Activated naive CD4-positive, alpha-beta T cell treated with anti-CD3 and anti-CD28 coated beads, Interleukin-2, amount 10 ng/mL, durations not matched to agents 7 days and 5 days (primary cell): ENCODE data around the gene ST7.

Experiments
- CTCF ChIA-PET: fragments of 350-600 bp; sonication (Branson Sonifier 250); formaldehyde crosslinking; loops from one replicate; lab custom pipeline; 2021; ENCODE audit warnings: antibody characterized with exemption; lab: Charles Lee
- DNase-seq: peaks from one replicate; pipeline ENCODE4 v3.0.0-alpha.2; 2020
- H3K27ac Mint-ChIP-seq: one replicate; pipeline ENCODE4 v1.8.0; 2021; ENCODE audit warnings: mild to moderate bottlenecking, moderate library complexity, mixed read lengths
- H3K27me3 Mint-ChIP-seq: one replicate; pipeline ENCODE4 v1.8.0; 2021; ENCODE audit warnings: mild to moderate bottlenecking, mixed read lengths
- H3K36me3 Mint-ChIP-seq: one replicate; pipeline ENCODE4 v1.8.0; 2021; ENCODE audit warnings: mixed read lengths
- H3K4me1 Mint-ChIP-seq: one replicate; pipeline ENCODE4 v1.8.0; 2021; ENCODE audit warnings: mixed read lengths
- H3K4me3 Mint-ChIP-seq: one replicate; pipeline ENCODE4 v1.8.0; 2021; ENCODE audit warnings: mild to moderate bottlenecking, moderate library complexity, mixed read lengths
- H3K9me3 Mint-ChIP-seq: one replicate; pipeline ENCODE4 v1.8.0; 2021; ENCODE audit warnings: mixed read lengths

The ST7 gene

DNA sequence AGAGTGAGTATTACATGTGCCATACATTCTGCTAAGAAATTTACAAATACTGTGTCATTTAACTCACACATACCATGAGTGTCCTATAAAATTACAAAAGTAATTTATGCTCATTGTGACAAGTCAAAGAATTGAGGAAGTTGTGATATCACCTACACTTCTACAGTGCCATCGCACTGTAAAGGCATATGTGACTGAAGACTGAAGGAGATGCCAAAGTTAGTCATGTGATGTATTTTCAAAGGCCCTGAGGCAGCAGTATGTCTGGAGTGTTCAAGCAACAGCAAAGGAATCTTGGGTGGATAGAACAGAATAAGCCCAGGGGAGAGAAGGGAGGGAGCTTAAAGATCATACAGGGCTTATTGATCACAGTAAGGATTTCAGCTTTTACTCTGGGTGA, 192.8 kb downstream of the ST7 start:
- no peaks in the 10 kb centered on the region for H3K9me3 Mint-ChIP-seq
- H3K27me3 Mint-ChIP-seq: no peaks in the 10 kb centered on the region
- no peak for DNase-seq
- H3K4me1 Mint-ChIP-seq: peaks cover 5% of the 10 kb centered on the region
- no peak overlapping the region for H3K4me3 Mint-ChIP-seq
- no peaks in the 10 kb centered on the region for H3K36me3 Mint-ChIP-seq
- no peak overlapping the region for H3K27ac Mint-ChIP-seq
- CTCF ChIA-PET: interaction anchor here (1.8 kb wide), 1 partner anchor 18 kb away, joined by 6 read pairs; no protein-coding TSS in a partner anchor

GRCh38 chr7:117146511-117146910, 193.2 kb downstream of the ST7 start:
- CTCF ChIA-PET: interaction anchor here (1.8 kb wide), 1 partner anchor 19 kb away, joined by 6 read pairs; no protein-coding TSS in a partner anchor
- Mint-ChIP-seq H3K9me3 (no peaks in the 10 kb centered on the region), H3K27me3 (no peaks in the 10 kb centered on the region), H3K4me3 (no peak overlapping the region), H3K27ac (no peak overlapping the region), H3K4me1 (peaks cover 5% of the 10 kb centered on the region), H3K36me3 (no peaks in the 10 kb centered on the region)
- no peak for DNase-seq

DNA sequence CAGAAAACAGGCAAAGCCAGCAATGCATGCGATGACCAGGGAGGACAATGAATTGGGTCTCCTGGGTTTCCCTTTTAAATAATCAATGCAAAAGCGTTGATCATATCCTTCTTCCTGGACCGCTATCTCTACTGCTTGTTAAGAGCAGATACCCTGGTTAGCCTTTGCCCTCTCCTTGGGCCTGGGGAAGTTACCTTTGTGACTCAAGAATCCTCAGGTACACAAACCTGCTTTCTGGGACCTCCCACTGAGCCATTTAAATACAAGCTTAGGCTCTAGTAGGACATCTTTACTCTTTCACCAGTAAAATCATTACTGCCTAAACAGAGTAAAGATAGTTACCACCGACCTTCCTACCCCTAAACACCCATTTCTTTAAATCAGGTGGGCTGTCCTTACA, 195.7 kb downstream of the ST7 start:
- Mint-ChIP-seq H3K9me3 (no peaks in the 10 kb centered on the region), H3K27ac (no peak overlapping the region), H3K4me1 (no peaks in the 10 kb centered on the region), H3K4me3 (no peak overlapping the region), H3K27me3 (no peaks in the 10 kb centered on the region), H3K36me3 (no peaks in the 10 kb centered on the region)
- CTCF ChIA-PET: no interaction called here
- no peak for DNase-seq

DNA sequence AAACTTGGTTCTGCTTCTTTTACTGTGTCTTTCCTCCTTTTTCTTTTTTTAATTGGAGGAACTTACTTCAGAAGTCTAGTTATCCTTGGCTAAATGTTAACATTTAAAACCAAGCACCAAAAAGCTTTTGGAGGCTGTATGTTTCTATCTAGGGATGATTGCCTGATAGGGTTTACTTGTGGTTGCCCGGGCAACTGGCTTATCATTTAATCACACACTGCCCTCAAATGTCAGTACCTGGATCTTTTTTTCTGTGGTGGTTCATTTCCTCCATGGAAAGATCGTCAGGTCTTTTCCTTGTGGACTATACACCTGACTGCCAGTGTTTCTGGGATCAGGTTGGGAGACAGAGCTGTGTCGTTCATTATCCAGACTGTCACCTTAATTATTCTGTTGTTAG, 196.4 kb downstream of the ST7 start:
- no peak for DNase-seq
- no peaks in the 10 kb centered on the region for H3K9me3 Mint-ChIP-seq
- no peak overlapping the region for H3K27ac Mint-ChIP-seq
- no peaks in the 10 kb centered on the region for H3K36me3 Mint-ChIP-seq
- H3K27me3 Mint-ChIP-seq: no peaks in the 10 kb centered on the region
- CTCF ChIA-PET: no interaction called here
- H3K4me3 Mint-ChIP-seq: no peak overlapping the region
- no peaks in the 10 kb centered on the region for H3K4me1 Mint-ChIP-seq

DNA sequence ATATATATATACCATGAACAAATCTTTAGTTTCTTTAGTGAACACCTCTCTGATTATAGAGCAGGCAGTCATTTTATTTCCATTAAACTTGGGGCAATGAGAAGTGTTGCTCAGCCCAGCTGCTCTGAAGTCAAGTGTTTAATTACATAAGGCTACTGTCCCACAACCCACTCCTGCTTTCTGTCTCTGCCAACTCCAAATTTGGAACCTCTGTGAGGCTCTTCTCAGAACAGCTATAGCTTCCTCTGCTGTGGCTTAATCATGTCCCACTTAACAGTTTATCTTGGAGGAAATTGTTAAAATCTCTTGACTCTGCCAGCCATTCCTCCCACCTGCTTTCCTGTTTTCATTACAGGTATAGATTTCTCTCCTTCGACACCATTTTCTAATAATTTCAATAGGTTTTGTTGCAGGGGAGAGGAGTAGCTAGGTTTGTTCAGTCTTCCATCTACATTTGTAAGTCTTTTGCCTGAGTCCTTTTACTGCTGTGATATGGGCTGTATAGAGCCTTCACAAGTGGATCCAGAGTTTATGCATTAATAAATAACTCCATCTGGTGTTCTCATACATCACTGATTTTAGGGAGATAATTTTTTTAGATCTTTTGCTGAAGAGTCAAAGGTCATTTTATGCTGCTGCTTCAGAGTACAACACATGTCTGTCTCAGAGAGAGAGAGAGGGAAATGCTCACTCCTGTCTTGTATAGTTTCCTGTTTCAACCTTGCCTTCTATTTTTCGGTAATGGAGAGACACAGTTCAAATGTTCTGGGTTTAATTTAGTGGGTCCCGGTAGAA, 199.1 kb downstream of the ST7 start:
- CTCF ChIA-PET: no interaction called here
- H3K36me3 Mint-ChIP-seq: no peaks in the 10 kb centered on the region
- no peak overlapping the region for H3K27ac Mint-ChIP-seq
- no peaks in the 10 kb centered on the region for H3K9me3 Mint-ChIP-seq
- H3K27me3 Mint-ChIP-seq: no peaks in the 10 kb centered on the region
- H3K4me1 Mint-ChIP-seq: no peaks in the 10 kb centered on the region
- no peak overlapping the region for H3K4me3 Mint-ChIP-seq
- no peak for DNase-seq

DNA sequence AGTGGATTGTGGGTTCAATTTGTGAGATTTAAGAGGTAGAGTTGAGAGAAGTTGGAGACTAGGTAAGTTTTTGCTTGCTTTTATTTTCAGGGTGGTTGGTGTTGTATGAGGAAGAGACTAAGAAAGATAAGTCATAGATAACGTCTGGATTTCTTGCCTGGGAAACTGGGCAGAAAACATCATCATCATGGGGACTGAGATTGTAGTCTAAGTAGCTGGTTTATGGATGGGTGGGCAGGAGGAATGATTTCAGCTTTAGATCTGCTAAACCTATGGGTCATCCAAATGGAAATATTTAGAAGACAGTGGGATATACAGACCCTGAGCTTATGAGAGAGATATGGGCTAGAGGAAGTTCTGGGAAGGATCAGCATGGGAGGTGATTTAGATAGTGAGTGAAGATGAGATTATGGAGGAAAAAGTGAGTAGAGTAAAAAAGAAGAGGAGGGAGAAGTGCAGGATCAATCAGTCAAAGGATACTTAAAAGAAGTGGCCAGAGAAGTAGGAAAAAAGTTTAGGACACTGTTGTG, 199.8 kb downstream of the ST7 start:
- Mint-ChIP-seq H3K27ac (no peak overlapping the region), H3K27me3 (no peaks in the 10 kb centered on the region), H3K4me1 (no peaks in the 10 kb centered on the region), H3K9me3 (no peaks in the 10 kb centered on the region), H3K36me3 (no peaks in the 10 kb centered on the region), H3K4me3 (no peak overlapping the region)
- CTCF ChIA-PET: no interaction called here
- DNase-seq: no peak

DNA sequence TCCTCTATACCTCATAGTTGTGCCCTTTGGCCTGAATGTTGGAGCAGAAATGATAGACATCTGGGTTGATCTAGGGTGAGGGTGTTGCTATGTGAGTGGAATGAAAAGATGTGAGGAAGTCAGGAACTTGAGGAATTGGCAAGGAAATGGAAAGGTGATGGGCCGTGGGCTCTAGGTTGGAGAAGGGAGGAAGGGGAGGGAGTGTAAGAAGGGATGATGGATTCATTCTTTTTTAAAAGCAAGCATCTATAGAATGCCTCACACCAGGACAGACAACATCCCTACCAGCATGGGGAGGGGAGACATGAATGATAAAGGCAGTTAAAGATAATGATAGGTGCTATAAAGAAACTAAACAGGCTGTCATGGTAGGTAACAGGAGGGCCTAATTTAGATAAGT, 201.4 kb downstream of the ST7 start:
- no peaks in the 10 kb centered on the region for H3K36me3 Mint-ChIP-seq
- H3K4me3 Mint-ChIP-seq: no peak overlapping the region
- no peak for DNase-seq
- no peaks in the 10 kb centered on the region for H3K9me3 Mint-ChIP-seq
- CTCF ChIA-PET: no interaction called here
- no peaks in the 10 kb centered on the region for H3K4me1 Mint-ChIP-seq
- no peaks in the 10 kb centered on the region for H3K27me3 Mint-ChIP-seq
- no peak overlapping the region for H3K27ac Mint-ChIP-seq

- Mint-ChIP-seq H3K4me1 (no peaks in the 10 kb centered on the region), H3K27me3 (no peaks in the 10 kb centered on the region), H3K4me3 (no peak overlapping the region), H3K9me3 (no peaks in the 10 kb centered on the region), H3K36me3 (no peaks in the 10 kb centered on the region), H3K27ac (no peak overlapping the region)
- DNase-seq: no peak
- CTCF ChIA-PET: no interaction called here
Observed at GRCh38 chr7:117155694-117156093, 202.4 kb downstream of the ST7 start.

GRCh38 chr7:117157241-117158209, 204.2 kb downstream of the ST7 start:
- Mint-ChIP-seq H3K36me3 (no peaks in the 10 kb centered on the region), H3K4me1 (no peaks in the 10 kb centered on the region), H3K27ac (no peak overlapping the region), H3K4me3 (no peak overlapping the region), H3K9me3 (no peaks in the 10 kb centered on the region), H3K27me3 (no peaks in the 10 kb centered on the region)
- CTCF ChIA-PET: no interaction called here
- DNase-seq: no peak

GRCh38 chr7:117158941-117159697, 205.8 kb downstream of the ST7 start:
- CTCF ChIA-PET: no interaction called here
- no peak for DNase-seq
- Mint-ChIP-seq H3K4me3 (no peak overlapping the region), H3K9me3 (no peaks in the 10 kb centered on the region), H3K27ac (no peak overlapping the region), H3K36me3 (no peaks in the 10 kb centered on the region), H3K4me1 (no peaks in the 10 kb centered on the region), H3K27me3 (no peaks in the 10 kb centered on the region)

- no peaks in the 10 kb centered on the region for H3K27me3 Mint-ChIP-seq
- CTCF ChIA-PET: no interaction called here
- DNase-seq: no peak
- no peaks in the 10 kb centered on the region for H3K36me3 Mint-ChIP-seq
- no peak overlapping the region for H3K4me3 Mint-ChIP-seq
- H3K4me1 Mint-ChIP-seq: no peaks in the 10 kb centered on the region
- H3K9me3 Mint-ChIP-seq: no peaks in the 10 kb centered on the region
- H3K27ac Mint-ChIP-seq: no peak overlapping the region
Observed at GRCh38 chr7:117163101-117163500, 209.8 kb downstream of the ST7 start.

- H3K9me3 Mint-ChIP-seq: no peaks in the 10 kb centered on the region
- CTCF ChIA-PET: no interaction called here
- H3K36me3 Mint-ChIP-seq: no peaks in the 10 kb centered on the region
- DNase-seq: no peak
- H3K4me1 Mint-ChIP-seq: no peaks in the 10 kb centered on the region
- no peak overlapping the region for H3K4me3 Mint-ChIP-seq
- no peak overlapping the region for H3K27ac Mint-ChIP-seq
- no peaks in the 10 kb centered on the region for H3K27me3 Mint-ChIP-seq
Observed at GRCh38 chr7:117164620-117165019, 211.3 kb downstream of the ST7 start.

DNA sequence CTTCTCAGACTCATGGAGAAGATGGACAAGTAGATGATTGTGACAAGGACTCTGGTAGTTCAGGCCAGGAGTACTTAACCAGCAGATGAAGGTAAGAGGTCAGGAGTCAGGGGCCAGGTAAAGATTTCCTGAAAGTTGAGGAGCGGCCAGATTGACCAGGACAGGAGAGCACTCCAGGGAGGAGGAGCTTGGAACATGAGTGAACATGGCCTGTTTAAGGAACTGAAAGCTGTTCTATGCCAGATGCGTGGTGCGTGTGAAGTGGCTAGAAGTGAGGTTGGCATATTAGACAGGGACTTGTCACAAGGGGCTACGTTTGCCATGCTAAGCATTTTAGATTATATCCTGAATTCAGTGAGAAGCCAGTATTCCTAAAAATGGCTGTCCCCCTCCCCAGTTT, 212.4 kb downstream of the ST7 start:
- CTCF ChIA-PET: interaction anchor here (0.6 kb wide), 1 partner anchor 211 kb away, joined by 3 read pairs; no protein-coding TSS in a partner anchor
- Mint-ChIP-seq H3K36me3 (no peaks in the 10 kb centered on the region), H3K4me1 (no peaks in the 10 kb centered on the region), H3K9me3 (no peaks in the 10 kb centered on the region), H3K27ac (no peak overlapping the region), H3K27me3 (no peaks in the 10 kb centered on the region), H3K4me3 (no peak overlapping the region)
- DNase-seq: no peak

- Mint-ChIP-seq H3K27me3 (no peaks in the 10 kb centered on the region), H3K36me3 (no peaks in the 10 kb centered on the region), H3K4me3 (no peak overlapping the region), H3K9me3 (no peaks in the 10 kb centered on the region), H3K27ac (no peak overlapping the region), H3K4me1 (no peaks in the 10 kb centered on the region)
- CTCF ChIA-PET: no interaction called here
- no peak for DNase-seq
Observed at GRCh38 chr7:117169907-117170306, 216.6 kb downstream of the ST7 start.
